ENCODE measurements around the gene C16orf87.

The C16orf87 gene

GRCh38 chr16:46843898-46844642 lies 13.1 kb upstream of the C16orf87 start:
- no peak for DNase-seq (ENCODE audit: low spot score)

- DNase-seq (ENCODE audit: low spot score): no peak
Measured at GRCh38 chr16:46842192-46842895, 11.4 kb upstream of the C16orf87 start.

DNA sequence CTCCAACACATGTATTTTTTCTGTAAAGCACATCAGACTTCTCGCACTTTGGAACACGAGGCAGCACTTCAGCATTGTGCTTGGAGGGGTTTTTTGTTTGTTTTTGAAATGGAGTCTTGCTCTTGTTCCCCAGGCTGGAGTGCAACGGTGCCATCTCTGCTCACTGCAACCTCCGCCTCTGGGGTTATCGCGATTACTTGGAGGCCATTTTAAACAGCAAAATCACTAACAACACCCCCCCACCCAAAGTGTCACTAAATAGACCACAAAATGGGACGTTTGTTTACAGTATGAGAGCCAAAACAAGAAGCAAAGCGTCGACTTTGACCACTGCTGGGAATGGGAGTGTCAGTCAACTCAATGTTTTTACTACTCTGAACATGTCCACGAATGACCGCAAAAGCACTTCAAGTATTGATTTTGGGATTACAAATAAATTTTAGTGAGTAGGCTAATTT lies 9.0 kb upstream of the C16orf87 start:
- no peak for DNase-seq (ENCODE audit: low spot score)

DNA sequence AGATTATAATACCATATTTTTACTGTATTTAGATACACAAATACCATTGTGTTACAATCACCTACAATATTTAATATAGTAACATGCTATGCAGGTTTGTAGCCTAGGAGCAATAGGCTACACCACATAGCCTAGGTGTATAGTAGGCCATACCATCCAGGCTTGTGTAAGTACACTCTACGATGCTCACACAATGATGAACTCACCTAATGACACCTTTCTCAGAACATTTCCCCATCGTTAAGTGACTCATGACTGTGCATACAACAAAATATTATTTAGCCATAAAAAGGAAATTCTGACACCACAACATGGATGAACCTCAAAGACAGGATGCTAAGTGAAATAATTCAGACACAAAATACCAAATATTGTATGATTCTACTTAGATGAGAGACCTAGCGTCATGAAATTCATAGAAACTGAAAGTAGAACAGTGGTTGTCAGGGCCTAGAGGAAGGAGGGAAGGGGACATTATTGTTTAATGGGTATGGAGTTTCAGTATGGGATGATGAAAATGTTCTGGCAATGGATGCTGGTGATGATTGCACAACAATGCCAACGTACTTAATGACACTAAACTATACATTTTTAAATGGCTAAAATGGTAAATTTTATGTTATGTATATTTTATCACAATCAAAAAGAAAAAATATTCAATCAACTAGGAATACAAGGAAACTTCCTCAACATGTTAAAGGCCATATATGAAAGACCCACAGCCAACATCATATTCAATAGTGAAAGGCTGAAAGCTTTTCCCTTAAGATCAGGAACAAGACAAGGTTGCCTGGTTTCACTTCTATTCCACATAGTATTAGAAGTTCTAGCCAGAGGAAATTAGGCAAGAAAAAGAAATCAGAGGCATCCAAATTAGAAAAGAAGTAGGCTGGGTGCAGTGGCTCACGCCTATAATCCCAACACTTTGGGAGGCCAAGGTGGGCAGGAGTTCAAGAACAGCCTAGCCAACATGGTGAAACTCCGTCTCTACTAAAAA lies 5.9 kb upstream of the C16orf87 start:
- DNase-seq (ENCODE audit: low spot score): no peak

- DNase-seq (ENCODE audit: low spot score): no peak
Measured at GRCh38 chr16:46833460-46833800, 2.5 kb upstream of the C16orf87 start.

- no peak for DNase-seq (ENCODE audit: low spot score)
Measured at GRCh38 chr16:46832757-46833459, 1.9 kb upstream of the C16orf87 start.

DNA sequence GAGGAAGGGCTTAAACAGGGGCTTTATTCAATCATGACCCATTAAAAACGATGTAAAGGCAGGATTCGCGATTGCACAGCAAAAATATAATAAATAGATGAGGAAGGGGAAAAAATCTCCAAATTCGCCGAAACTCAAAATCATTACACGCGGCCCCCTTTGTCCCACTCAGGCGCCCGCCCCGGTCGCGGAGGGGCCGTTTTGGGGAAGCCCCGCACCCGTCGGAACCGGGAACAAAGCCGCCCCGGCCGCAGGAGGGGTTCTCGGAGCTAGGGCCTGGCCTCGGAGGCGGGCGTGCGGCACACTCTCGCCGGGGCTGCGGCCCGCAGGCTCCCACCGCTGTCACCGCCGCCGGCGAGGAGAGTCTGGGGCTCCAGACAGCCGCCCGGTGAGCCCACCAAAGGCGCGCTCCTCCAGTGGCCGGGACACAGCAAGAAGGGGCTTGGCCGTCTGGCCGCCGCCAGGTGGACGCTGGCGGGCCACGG lies 521 bp downstream of the C16orf87 start:
- peak; percentile 29 for DNase-seq (ENCODE audit: low spot score)

DNA sequence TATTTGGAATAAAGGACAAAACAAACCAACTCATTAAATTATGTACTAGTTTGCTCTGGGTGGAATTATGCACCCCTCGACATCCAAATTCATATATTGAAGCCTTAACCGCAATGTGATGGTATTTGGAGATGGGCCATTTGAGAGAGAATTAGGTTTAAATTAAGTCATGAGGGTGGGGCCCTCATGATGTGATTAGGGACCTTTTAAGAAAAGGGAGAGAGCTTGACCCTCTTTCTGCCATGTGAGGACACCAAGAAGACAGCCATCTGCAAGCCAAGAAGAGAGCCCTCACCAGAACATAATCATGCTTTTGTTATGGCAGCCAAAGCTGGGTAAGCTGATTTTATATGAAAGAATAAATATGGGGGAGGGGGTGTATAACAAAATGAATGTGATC lies 2.0 kb downstream of the C16orf87 start:
- DNase-seq (ENCODE audit: low spot score): no peak

GRCh38 chr16:46828292-46828691 lies 2.7 kb downstream of the C16orf87 start:
- no peak for DNase-seq (ENCODE audit: low spot score)

DNA sequence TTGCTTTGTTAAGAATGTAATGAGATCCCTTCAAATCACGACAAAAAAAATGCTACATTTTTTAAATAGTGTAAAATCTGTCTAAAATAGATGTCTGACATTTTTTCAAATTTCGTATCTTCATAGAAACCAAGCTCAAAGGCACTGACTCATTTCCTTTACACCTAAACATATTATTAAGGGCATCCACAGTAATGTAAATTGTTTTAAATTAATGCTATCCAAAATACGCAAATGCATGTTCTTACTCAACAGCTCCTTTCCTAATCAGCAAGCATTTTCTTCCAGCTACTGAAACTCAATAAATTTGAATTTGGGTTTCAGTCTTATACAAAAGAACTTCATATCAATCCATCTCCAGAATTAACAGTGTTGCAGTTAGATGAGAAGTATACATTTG lies 4.3 kb downstream of the C16orf87 start:
- no peak for DNase-seq (ENCODE audit: low spot score)

DNA sequence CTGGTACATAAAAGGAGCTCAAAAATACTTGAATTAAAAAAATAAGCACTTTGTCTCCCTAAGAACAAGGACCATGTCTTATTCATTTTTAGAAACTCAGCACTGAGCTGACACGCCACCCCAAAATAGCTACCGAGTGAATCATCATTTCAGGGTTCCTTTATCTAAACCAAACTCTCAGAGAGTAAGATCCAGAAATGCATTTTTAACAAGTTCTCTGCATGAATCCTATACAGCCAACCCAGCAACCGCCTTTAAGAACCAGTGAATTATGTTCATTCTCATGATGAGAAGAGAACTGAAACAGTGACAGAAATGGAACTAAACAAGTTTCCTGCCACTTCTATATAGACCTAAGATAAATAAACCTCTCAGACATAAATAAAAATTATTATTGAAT lies 8.7 kb downstream of the C16orf87 start:
- no peak for DNase-seq (ENCODE audit: low spot score)

DNA sequence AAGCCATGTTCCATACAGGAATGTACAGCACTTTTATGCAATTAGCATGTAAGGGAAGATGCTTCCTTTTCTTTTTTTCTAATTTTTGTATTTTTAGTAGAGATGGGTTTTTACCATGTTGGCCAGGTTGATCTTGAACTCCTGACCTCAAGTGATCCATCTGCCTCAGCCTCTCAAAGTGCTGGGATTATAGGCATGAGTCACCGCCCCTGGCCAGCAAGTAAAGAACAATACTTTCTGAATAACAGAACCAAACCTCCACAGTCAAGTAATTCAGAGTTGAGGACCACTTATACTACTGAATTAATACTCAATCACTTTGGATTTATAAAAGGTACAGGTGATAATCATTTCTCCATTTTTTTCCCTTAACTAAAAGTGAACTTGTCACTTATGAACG lies 13.0 kb downstream of the C16orf87 start:
- no peak for DNase-seq (ENCODE audit: low spot score)

GRCh38 chr16:46814790-46815189 lies 16.2 kb downstream of the C16orf87 start:
- DNase-seq (ENCODE audit: low spot score): no peak

DNA sequence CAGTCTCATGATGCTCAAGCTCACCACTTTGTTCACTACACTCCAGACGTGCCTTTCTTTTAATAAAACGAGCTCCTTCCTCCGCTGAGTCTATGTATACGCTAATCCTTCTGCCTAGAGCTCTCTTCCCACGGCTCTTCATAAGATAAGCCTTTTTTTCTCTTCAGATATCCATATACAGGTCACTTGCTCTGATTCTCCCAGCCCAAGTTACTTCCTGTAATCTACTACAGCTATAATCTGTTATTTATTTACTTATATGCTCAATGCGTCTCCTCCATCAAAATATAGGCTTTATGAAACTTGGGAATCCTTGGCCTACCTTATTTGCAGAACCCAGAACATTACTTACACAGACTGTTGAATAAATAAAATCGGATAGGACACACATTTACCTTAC lies 17.4 kb downstream of the C16orf87 start:
- DNase-seq (ENCODE audit: low spot score): no peak

DNA sequence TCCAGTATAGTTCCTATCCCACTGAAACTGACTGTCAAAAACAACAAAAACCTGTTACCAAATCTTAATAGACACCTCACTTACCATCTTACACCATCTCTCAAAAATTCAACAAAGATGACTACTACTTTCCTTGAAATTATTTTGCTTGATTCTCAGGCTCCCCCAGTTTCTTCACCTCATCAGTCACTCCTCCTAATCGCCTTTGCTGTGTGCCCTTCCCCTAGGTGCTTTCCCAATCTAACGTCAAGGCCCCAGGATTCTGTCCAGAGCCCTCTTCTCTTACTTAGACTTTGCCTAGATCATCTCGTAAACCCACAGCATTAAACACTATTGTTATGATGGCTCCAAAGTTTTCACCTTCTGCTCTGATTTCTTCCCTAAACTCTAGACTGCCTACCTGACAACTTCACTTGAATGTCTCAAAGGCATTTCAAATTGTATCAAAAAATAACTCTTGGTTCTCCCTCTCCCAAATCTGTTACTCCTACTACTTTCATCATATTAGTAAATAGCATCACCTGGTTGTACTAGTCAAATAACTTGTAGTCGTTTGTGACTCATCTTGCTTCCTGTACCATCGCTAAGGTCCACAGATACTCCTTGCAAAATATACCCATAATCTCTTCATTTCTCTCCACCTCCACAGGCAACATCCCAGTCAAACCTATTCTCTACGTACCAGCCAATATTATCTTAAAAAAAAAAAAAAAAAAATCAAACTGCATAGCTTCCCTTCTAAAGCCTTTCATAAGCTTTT lies 18.0 kb downstream of the C16orf87 start:
- DNase-seq (ENCODE audit: low spot score): no peak

GRCh38 chr16:46811682-46812081 lies 19.3 kb downstream of the C16orf87 start:
- DNase-seq (ENCODE audit: low spot score): no peak

DNA sequence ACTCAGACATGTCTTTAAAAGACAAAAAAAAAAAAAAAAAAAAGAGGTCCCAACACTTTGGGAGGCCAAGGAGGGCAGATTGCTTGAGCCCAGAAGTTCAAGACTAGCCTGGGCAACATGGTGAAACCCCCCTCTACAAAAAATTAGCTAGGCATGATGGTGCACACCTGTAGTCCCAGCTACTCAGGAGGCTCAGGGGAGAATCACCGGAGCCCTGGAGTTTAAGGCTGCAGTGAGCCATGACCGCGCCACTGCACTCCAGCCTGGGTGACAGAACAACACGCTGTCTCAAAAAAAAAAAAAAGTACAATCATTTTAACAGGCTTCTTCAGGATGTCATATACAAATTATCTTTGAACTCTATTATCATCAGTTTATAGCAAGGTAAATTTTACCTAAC lies 22.0 kb downstream of the C16orf87 start:
- DNase-seq (ENCODE audit: low spot score): no peak

DNA sequence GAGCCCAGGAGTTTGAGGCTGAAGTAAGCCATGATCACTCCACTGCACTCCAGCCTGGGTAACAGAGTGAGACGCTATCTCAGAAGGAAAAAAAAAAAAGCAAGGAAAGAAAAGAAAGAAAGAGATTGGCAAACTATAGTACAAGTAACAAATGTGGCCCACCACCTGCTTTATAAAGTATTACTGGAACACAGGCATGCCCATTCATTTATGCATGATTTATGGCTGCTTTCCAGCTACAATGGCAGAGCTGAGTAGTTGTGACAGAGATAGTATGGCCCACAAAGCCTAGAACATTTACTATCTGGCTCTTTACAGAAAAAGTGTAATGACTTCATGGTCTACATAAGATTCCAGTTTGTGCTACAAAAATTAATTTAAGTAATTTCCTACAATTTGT lies 23.6 kb downstream of the C16orf87 start:
- no peak for DNase-seq (ENCODE audit: low spot score)

DNA sequence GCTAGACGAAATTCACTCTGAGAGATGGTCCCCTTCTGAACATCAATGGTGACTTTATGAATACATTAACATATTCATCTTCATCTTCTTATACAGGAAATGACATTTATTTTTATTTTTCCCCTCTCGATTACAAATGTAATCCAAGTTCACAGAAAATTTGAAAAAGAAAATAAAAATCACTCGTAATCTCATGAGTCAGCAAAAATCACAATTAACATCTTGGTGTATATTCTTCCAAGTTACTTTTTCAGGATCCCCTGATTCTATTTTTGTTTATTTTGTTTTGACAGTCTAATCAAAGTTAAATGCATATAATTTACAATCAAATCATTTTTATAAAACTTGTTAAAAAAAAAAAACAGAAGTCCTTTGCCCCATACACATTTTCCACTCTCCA lies 27.6 kb downstream of the C16orf87 start:
- no peak for DNase-seq (ENCODE audit: low spot score)

DNA sequence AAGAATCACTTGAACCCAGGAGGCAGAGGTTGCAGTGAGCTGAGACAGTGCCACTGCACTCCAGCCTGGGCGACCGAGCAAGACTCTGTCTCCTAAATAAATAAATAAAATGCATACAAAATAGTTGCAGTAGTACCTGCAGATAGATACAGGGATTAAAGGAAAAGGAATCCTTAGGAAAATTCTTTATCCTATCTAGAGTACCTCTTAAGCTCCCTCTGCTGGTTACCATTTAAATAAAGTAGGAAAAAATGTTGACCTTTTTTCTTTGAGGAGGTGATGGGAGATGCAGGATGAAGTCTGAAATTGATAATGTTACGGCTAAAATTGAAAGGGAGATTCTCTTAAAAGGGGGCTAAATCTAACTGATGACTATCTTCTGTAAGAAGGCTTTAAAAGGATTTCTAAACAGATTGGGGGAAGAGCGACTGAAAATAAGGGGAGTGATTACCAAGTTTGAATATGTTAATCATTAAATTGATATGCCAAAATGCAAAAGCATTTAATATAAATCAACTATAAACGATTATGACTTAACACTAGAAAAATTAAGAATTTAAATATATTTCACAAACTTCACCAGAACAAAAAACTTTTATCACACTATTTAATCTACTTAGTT lies 29.4 kb downstream of the C16orf87 start:
- DNase-seq (ENCODE audit: low spot score): peak; percentile 50

- DNase-seq (ENCODE audit: low spot score): no peak
Measured at GRCh38 chr16:46800494-46800893, 30.5 kb downstream of the C16orf87 start.

Measured in SW480 (cell line).